Hair follicular keratinocyte (primary cell): ENCODE data around the gene CARMIL1. TPM values are rescaled to one million over a fixed set of nuclear protein-coding genes. Genes with fewer than 3 reads are reported as not detected.

Experiments used
- total RNA-seq: library from RNA; depleted of rRNA; stranded (reverse); fragments of >200 nt; gene quantifications from 2 replicates; pipeline ENCODE4 v1.2.3, GENCODE V29; 2015

Gene CARMIL1
- total RNA-seq: 21.0 and 22.3 TPM in 2 replicates

GRCh38 chr6:25278914-25279747, at the start of gene CARMIL1:
Gene CARMIL1 (plus strand): TSS chr6:25279374. CDS start chr6:25279796, 422 bp downstream.

GRCh38 chr6:25652007-25652515, 372.9 kb downstream of the CARMIL1 start, which contains the start of gene SCGN:
Gene SCGN (plus strand): TSS chr6:25652215. CDS start chr6:25652404, 189 bp downstream.

